GM12878 (cell line): ENCODE measurements around the gene CD58.
"Not testable (repeated sequence)": the region's sequence is repeated elsewhere in the genome, so short reads cannot be mapped to it uniquely, and the experiment has no call there.

ENCODE experiments used
- RAD21 ChIP-seq: IDR thresholded peaks from 2 replicates; pipeline ENCODE4 v1.6.1; 2011; ENCODE audit warnings: mild to moderate bottlenecking, low read depth, low read length, moderate library complexity; ENCODE audit not compliant: insufficient read depth
- TF ChIP-seq, protein P1 (sequence below): IDR thresholded peaks from 2 replicates; pipeline ENCODE4 v1.6.1; 2011; ENCODE audit warnings: low read depth, mild to moderate bottlenecking, low read length, moderate library complexity, borderline replicate concordance; ENCODE audit errors: extremely low read depth

DNA sequence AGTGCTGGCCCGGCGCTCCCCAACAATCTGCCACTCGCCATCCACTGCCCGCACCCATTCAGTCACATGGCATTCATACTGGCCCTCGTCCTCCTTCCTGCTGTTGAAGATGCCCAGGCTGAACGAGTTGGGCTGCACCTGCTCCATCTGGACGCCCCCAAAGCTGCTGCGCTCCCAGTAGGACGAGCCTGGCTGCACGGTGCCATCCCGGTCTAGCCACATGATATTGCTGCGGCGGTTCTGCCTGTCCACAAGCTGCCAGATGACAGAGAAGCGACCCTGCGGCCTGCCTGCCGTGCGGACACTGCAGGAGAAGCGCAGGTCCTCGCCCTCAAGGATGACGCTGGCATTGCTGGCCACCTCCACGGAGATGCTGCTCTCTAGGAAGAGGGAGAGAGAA lies 32.8 kb upstream of the CD58 start:
- TF ChIP-seq, protein P1, sequence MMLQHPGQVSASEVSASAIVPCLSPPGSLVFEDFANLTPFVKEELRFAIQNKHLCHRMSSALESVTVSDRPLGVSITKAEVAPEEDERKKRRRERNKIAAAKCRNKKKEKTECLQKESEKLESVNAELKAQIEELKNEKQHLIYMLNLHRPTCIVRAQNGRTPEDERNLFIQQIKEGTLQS, result not testable (repeated sequence)
- TF ChIP-seq RAD21, result not testable (repeated sequence)
